NAMALWA (cell line): ENCODE measurements around the gene KRT17.
A peak's percentile ranks its signal among the peaks of the same experiment; 100 is the strongest.

Experiments used
- DNase-seq: peaks from one replicate; pipeline ENCODE4 v3.0.0-alpha.2; 2015; ENCODE audit warnings: low spot score

KRT17 gene

GRCh38 chr17:41624208-41625101 lies at the start of gene KRT17:
Gene KRT17 (minus strand): TSS chr17:41624575. CDS start chr17:41624509, 66 bp downstream.
- peak; percentile 26 for DNase-seq

DNA sequence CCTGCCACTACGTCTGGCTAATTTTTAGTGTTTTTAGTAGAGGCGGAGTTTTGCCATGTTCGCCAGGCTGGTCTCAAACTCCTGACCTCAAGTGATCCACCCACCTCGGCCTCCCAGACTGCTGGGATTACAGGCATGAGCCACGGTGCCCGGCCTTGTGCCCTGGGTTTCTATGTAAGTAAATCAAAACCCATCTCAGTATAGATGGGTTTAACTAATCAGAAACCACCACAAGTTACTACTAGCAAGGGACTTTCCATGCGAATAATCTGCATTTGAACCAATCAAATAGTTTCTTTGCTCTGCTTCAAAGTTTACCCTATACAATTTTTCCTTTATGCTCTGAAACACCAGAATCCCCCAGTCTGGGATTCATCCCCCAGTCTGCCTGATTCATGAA lies 47.8 kb upstream of the KRT17 start:
- DNase-seq = no peak

GRCh38 chr17:41667280-41668041 lies 43.1 kb upstream of the KRT17 start:
- DNase-seq = no peak

- DNase-seq = peak; percentile 93
Measured at GRCh38 chr17:41666708-41667279, 42.4 kb upstream of the KRT17 start.

DNA sequence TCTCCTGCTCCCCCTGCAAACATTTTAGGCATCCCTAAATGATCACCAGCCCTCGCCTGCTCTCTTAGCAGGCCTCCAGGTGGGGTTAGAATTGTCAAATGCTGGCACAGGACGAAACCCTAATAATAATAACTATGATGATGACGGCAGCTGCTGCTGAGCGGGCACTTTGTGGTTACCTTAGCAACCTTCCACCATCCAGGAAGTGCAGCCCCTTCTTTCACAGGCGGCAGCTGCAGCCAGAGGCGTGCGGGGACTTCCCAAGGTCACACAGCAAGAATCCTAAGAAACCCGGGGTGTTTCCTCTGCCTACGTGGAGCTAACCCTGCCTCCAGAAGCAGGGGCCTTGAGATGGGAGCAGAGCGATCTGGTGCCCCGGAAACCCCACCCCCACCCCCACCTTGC lies 41.9 kb upstream of the KRT17 start:
- peak; percentile 94 for DNase-seq

DNA sequence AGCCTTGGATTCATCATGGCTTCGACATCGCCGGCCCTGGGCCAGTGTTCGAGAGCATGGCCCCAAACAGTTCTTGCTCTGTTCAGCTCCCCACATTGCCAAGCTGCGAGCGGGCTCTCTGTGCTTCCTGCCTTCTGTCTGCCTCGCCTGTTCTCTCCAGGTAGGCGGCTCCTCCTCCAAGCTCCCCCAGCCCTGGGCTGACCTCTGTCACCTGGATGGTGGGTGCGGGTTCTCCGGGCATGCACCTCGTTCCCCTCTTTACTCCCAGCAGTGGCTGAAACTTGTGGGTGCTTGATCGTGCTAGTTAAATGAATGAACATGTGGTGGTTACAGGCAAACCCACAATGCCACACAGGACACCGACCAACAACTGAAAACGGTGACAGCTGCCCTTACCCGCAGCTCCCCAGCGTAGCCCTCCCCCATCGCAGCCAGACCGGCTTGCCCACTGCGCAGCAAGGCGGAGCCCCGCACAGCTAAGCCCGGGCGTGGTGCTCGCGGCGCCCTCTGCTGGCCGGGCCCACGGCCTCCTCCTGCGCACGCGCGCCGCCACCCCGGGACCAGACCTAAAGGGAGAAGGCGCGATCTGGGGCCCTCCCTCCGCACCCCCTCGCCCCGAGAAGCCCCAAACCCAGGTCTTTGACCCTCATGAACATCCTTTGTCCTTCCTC lies 41.3 kb upstream of the KRT17 start:
- peak; percentile 93 for DNase-seq

GRCh38 chr17:41664587-41665565 lies 40.5 kb upstream of the KRT17 start:
- no peak for DNase-seq

DNA sequence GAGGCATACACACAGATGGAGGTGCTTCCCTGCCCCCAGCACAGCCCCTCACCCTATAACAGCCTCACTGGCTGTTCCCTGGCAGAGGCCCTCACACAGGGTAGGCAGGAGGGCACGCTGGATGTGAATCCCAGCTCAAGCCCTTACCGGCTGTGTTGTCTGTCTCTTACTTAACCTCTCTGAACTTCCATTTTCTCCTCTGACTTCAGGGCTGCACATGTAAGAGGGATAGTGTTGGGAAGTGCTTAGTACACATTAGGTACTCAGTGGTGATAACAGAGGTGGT lies 39.7 kb upstream of the KRT17 start:
- no peak for DNase-seq

DNA sequence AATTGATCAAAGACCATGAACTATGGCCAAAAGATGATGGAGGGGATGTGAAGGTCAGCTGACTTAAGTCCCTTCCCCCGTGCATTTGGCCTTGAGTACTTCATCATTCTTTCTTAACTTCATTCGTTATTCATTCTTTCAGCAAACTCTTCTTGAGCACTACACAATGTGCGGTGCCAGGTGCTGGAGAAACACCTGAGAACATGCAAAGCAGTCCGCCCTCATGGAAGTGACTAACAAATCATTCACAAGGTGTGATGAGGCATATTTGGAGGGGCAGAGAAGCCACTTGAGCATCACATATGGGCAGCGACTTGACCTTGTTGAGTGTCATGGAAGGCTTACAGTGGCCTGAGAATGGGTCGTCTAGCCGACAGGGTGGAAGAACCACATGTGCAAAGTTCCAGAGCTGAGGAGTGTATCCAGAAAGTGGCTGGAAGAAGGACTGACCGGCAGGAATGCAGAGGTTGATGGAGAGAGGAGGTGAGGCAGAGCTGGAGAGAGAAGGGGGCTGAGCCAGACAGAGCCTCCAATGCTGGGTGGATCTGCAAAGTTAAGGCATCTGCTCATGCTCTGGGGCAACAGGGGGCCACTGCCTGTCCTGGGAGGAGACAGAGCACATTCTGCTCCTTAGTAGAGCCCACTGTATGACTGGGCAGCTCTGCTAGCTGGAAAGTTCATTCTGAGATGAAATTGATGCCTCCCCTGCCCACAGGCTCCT lies 39.2 kb upstream of the KRT17 start:
- DNase-seq = peak; percentile 31

GRCh38 chr17:41660221-41660711 lies 35.9 kb upstream of the KRT17 start:
- no peak for DNase-seq

- peak; percentile 39 for DNase-seq
Measured at GRCh38 chr17:41659427-41660212, 35.2 kb upstream of the KRT17 start.

DNA sequence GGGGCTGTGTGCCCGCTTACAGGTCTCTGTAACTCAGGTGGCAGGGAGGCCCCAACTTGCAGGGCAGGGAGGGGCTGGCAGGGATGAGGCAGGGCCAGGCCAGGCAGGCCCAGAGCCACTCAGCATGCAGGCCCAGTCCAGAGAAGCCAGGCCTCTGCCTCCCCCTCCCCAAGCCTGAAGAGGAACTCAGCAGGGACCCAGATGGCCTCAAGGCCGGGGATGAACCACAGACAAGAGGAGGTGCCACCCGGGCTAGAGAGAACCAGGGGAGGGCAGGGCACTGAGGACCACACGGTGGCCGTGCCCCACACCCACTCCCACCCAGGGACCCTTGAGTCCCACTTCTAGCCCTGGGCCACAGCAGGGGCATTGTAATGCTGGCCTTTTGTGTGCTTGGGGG lies 34.5 kb upstream of the KRT17 start:
- no peak for DNase-seq

DNA sequence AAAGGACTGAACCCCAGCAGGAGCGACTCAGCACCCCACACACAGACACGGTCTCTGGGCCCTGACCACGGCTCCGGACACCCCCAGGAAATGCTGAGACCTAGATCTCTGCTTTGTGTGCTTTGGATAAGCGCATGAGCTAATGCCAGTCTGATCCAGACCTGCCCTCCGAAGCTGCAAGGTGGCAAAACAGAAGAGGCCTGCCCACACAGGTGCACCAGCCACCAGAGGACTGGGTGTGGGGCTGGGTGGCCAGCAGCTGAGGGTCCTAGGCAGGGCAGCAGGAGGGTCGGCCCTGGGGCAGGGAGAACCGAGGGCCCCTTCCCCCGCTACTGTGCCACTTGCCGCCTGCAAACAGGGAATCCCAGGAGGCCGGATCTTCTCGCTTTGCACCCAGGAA lies 33.6 kb upstream of the KRT17 start:
- DNase-seq = no peak

- no peak for DNase-seq
Measured at GRCh38 chr17:41657176-41657754, 32.9 kb upstream of the KRT17 start.

GRCh38 chr17:41656249-41657023 lies 32.1 kb upstream of the KRT17 start:
- DNase-seq = no peak

GRCh38 chr17:41655611-41656111 lies 31.3 kb upstream of the KRT17 start:
- no peak for DNase-seq

DNA sequence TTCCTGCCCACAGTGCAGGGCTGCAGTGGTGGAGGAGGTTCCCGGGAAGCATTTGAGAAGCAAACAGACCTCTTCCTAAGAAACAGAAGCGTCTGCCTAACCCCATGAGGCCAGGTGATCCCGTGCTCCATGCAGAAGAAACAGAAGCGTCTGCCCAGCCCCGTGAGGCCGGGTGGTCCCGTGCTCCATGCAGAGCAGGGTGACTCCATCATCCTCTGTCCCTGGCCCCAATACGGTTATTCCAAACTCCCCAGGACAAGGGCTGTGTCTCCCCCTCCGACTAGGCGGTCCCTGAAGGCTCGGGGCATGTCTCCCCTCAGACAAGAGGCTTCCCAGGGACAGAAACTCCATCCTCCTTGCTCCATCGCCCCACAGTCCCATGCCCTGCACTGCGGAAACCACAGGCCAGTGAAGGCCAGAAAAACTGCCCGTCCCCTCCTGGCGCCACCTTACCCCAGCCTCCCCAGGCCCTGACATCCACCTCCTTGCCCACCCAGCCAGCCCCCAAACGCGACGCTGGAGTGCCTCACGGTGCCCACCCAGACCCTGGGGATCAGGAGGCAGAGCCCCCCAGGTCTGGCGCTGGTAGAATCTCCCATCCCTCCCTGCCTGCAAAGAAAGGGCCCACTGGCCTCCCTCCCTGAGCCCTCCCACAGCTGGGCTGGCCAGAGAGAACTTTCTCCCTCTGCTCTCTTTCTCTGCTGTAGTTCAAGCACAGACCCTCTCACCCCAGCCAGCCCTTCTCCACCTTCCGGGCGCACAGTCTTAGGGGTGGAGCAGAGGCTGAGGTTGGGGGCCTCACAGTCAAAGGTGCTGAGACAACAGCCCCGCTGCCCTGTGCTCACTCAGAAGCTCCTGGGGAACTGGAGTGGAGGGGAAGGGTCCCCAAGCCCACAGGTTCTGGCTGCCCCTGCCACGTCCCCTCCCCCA lies 30.6 kb upstream of the KRT17 start:
- DNase-seq = no peak
